ENCODE measurements around the gene RBPJL. TPM values are rescaled to one million over a fixed set of nuclear protein-coding genes. Genes with fewer than 3 reads are reported as not detected.
A peak's percentile ranks its signal among the peaks of the same experiment; 100 is the strongest.

Gene RBPJL
- polyA plus RNA-seq, 2 of the 4 experiments (the other 2 are of a cell fraction), result not detected

DNA sequence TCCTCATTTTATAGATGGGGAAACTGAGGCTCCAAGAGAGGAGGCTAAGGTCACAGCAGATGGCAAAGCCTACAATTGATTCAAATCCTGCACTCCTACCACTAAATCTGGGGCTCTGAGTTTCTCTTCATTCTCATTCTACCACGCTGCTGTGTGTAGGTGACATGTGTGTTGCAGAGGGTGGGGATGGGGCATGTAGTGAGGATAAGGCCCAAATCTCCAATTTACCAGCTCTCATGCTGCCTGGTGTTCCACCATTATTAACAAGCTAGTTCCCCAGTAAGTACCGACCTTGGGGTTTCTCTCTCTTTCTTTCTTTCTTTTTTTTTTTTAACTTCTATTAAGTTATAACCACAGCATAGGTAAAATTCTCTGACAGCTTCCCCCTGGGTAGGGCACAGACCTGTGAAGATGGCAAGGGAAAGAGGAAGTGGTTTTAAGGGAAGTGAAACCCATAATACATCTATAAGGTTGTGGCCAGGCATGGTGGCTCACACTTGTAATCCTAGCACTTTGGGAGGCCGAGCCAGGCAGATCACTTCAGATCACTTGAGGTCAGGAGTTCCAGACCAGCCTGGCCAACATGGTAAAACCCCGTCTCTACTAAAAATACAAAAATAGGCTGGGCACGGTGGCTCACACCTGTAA, 14.4 kb downstream of the RBPJL start:
- ChIA-PET CTCF (interaction anchor here (0.6 to 10.0 kb wide), 19 partner anchors 13 to 453 kb away, joined by 3 to 135 read pairs (median 18); partner anchors contain the start of genes SDC4 and SYS1), POLR2A (no interaction called here)
- 84% methylated on average over 5 of the region's 5 CpGs for WGBS (ENCODE audit: missing lambda C conversion rate)
- H3K4me2 ChIP-seq, result no peak overlapping the region
- DNase-seq (ENCODE audit: low read depth in 1 of 2, low spot score in 1 of 2) (no peak), FAIRE-seq (no peak), ATAC-seq (no peak)
- no peaks in the 10 kb centered on the region; the same call in 2 of the 3 replicates for H3K4me1 ChIP-seq
- no peaks in the 10 kb centered on the region for H3K9me3 ChIP-seq
- no peak for TF ChIP-seq MAZ (IDR thresholded peaks at IDR 0.05; ENCODE audit: borderline replicate concordance, low read depth, low read length)
- TF ChIP-seq, protein P1, sequence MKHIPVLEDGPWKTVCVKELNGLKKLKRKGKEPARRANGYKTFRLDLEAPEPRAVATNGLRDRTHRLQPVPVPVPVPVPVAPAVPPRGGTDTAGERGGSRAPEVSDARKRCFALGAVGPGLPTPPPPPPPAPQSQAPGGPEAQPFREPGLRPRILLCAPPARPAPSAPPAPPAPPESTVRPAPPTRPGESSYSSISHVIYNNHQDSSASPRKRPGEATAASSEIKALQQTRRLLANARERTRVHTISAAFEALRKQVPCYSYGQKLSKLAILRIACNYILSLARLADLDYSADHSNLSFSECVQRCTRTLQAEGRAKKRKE (CRISPR knock-in tag; IDR thresholded peaks at IDR 0.05; ENCODE audit: low read depth), result no peak
- no peak for TF ChIP-seq MYC (IDR thresholded peaks at IDR 0.05; ENCODE audit: borderline replicate concordance, low read length)
- no peak for TF ChIP-seq RFX5 (IDR thresholded peaks at IDR 0.05)
- TF ChIP-seq TP53 (CRISPR knock-in tag; IDR thresholded peaks at IDR 0.05), result no peak
- no peak for TF ChIP-seq JUN (IDR thresholded peaks at IDR 0.05)
- no peak overlapping the region for H3K4me3 ChIP-seq
- no peak overlapping the region for H3K27ac ChIP-seq

DNA sequence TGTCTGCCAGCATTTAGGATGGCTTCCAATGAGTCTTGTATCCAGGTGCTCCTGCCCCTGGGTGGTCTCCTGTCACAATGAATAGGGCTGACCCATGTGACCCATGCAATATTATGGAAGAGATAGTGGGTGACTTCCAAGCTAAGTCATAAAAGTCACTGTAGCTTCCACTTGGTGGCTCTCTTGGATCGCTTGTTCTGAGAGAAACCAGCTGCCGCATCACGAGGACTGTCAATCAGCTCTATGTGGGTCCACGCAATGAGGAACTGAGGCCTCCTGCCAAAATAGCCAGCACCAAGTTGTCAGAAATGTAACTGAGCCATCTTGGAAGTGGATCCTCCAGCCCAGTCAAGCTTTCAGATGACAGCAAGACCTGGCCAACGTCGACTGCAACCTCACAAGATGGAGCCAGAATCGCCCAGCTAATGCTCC, 16.3 kb downstream of the RBPJL start:
- H3K4me2 ChIP-seq, result no peak overlapping the region
- TF ChIP-seq, protein P2, sequence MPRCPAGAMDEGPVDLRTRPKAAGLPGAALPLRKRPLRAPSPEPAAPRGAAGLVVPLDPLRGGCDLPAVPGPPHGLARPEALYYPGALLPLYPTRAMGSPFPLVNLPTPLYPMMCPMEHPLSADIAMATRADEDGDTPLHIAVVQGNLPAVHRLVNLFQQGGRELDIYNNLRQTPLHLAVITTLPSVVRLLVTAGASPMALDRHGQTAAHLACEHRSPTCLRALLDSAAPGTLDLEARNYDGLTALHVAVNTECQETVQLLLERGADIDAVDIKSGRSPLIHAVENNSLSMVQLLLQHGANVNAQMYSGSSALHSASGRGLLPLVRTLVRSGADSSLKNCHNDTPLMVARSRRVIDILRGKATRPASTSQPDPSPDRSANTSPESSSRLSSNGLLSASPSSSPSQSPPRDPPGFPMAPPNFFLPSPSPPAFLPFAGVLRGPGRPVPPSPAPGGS (IDR thresholded peaks at IDR 0.05), result no peak
- TF ChIP-seq RAD21 (conservative IDR thresholded peaks at IDR 0.05 in 1 of 2, IDR thresholded peaks at IDR 0.05 in 1 of 2), result peak; percentile 81 to 82
- TF ChIP-seq SMC3 (IDR thresholded peaks at IDR 0.05), result peak; percentile 78
- TF ChIP-seq FOSL2 (IDR thresholded peaks at IDR 0.05), result no peak
- TF ChIP-seq FOSL2 (CRISPR knock-in tag; IDR thresholded peaks at IDR 0.05), result no peak
- TF ChIP-seq HOXA7 (CRISPR knock-in tag; IDR thresholded peaks at IDR 0.05), result no peak
- TF ChIP-seq, protein P3, sequence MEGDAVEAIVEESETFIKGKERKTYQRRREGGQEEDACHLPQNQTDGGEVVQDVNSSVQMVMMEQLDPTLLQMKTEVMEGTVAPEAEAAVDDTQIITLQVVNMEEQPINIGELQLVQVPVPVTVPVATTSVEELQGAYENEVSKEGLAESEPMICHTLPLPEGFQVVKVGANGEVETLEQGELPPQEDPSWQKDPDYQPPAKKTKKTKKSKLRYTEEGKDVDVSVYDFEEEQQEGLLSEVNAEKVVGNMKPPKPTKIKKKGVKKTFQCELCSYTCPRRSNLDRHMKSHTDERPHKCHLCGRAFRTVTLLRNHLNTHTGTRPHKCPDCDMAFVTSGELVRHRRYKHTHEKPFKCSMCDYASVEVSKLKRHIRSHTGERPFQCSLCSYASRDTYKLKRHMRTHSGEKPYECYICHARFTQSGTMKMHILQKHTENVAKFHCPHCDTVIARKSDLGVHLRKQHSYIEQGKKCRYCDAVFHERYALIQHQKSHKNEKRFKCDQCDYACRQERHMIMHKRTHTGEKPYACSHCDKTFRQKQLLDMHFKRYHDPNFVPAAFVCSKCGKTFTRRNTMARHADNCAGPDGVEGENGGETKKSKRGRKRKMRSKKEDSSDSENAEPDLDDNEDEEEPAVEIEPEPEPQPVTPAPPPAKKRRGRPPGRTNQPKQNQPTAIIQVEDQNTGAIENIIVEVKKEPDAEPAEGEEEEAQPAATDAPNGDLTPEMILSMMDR (IDR thresholded peaks at IDR 0.05), result peak; percentile 59
- no peak overlapping the region for H3K4me3 ChIP-seq
- CTCF ChIA-PET, result interaction anchor here (0.5 to 10.0 kb wide), 31 partner anchors 10 to 861 kb away, joined by 3 to 135 read pairs (median 4); partner anchors contain the start of gene SYS1
- H3K27ac ChIP-seq, result no peak overlapping the region
- DNase-seq (ENCODE audit: low read depth in 1 of 2, low spot score in 1 of 2) (peak in 1 of 2 experiments; percentile 63), ATAC-seq (peak; percentile 61 to 71), FAIRE-seq (no peak)
- no peaks in the 10 kb centered on the region for H3K9me3 ChIP-seq
- POLR2A ChIA-PET, result interaction anchor here (0.5 to 1.2 kb wide), 7 partner anchors 12 to 448 kb away, joined by 3 to 5 read pairs (median 3); partner anchors contain the start of gene SYS1
- 80% methylated on average over 7 of the region's 7 CpGs for WGBS (ENCODE audit: missing lambda C conversion rate)
- no peaks in the 10 kb centered on the region; the same call in 2 of the 3 replicates for H3K4me1 ChIP-seq

DNA sequence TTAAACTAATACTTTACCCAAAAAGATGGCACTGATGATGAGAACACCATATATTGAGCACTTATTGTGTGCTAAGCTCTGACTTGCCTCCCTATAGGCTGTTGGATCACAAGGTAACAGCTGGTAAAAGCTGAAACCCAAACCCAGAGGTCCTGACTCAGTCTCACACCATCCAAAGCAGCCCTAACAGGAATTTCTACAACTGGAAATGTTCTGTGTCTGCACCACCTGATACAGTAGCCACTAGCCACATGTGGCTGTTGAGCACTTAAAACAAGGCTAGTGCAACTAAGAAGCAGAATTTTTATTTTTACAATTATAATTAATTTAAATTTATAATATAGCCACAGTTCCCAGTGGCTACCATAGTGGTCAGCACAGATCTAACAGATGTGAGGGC, 17.1 kb downstream of the RBPJL start:
- TF ChIP-seq, protein P1 (CRISPR knock-in tag; IDR thresholded peaks at IDR 0.05; ENCODE audit: low read depth), result no peak
- TF ChIP-seq, protein P4, sequence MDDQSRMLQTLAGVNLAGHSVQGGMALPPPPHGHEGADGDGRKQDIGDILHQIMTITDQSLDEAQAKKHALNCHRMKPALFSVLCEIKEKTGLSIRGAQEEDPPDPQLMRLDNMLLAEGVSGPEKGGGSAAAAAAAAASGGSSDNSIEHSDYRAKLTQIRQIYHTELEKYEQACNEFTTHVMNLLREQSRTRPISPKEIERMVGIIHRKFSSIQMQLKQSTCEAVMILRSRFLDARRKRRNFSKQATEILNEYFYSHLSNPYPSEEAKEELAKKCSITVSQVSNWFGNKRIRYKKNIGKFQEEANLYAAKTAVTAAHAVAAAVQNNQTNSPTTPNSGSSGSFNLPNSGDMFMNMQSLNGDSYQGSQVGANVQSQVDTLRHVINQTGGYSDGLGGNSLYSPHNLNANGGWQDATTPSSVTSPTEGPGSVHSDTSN (IDR thresholded peaks at IDR 0.05), result no peak
- TF ChIP-seq TP53 (CRISPR knock-in tag; IDR thresholded peaks at IDR 0.05), result no peak
- TF ChIP-seq, protein P5, sequence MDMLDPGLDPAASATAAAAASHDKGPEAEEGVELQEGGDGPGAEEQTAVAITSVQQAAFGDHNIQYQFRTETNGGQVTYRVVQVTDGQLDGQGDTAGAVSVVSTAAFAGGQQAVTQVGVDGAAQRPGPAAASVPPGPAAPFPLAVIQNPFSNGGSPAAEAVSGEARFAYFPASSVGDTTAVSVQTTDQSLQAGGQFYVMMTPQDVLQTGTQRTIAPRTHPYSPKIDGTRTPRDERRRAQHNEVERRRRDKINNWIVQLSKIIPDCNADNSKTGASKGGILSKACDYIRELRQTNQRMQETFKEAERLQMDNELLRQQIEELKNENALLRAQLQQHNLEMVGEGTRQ (IDR thresholded peaks at IDR 0.05), result no peak
- H3K27ac ChIP-seq, result no peak overlapping the region
- no peak for FAIRE-seq
- DNase-seq (ENCODE audit: low read depth in 1 of 2, low spot score in 1 of 2), result no peak
- ChIA-PET POLR2A (interaction anchor here (1.1 to 1.2 kb wide), 3 partner anchors 23 to 39 kb away, joined by 3 to 5 read pairs (median 3); partner anchors contain the start of gene SYS1), CTCF (interaction anchor here (0.7 to 10.0 kb wide), 21 partner anchors 9 to 447 kb away, joined by 3 to 135 read pairs (median 6); partner anchors contain the start of gene SYS1)
- no peaks in the 10 kb centered on the region for H3K9me3 ChIP-seq
- H3K4me3 ChIP-seq, result no peak overlapping the region
- no peak overlapping the region for H3K4me2 ChIP-seq
- ATAC-seq, result no peak
- H3K4me1 ChIP-seq, result no peaks in the 10 kb centered on the region; the same call in 2 of the 3 replicates
